HFFc6 (cell line): ENCODE results near the gene NCBP1. TPM values are rescaled to one million over a fixed set of nuclear protein-coding genes. Genes with fewer than 3 reads are reported as not detected.
A peak's percentile ranks its signal among the peaks of the same experiment; 100 is the strongest.
"Not testable (repeated sequence)": the region's sequence is repeated elsewhere in the genome, so short reads cannot be mapped to it uniquely, and the experiment has no call there.

ENCODE experiments used
- DNase-seq: peaks from one replicate; pipeline ENCODE4 v3.0.0-alpha.2; 2018
- H3K27ac Mint-ChIP-seq: 2 replicates; pipeline ENCODE4 v1.8.0; 2020; ENCODE audit warnings: mild to moderate bottlenecking, mixed read lengths
- H3K27me3 Mint-ChIP-seq: 2 replicates; pipeline ENCODE4 v1.8.0; 2021; ENCODE audit warnings: mild to moderate bottlenecking, moderate library complexity, mixed read lengths; ENCODE audit not compliant: insufficient read depth
- H3K36me3 Mint-ChIP-seq: 2 replicates; pipeline ENCODE4 v1.8.0; 2021; ENCODE audit warnings: low read depth, mixed read lengths
- H3K4me1 Mint-ChIP-seq: 2 replicates; pipeline ENCODE4 v1.8.0; 2020; ENCODE audit warnings: low read depth, mixed read lengths
- H3K4me3 Mint-ChIP-seq: 2 replicates; pipeline ENCODE4 v1.8.0; 2020; ENCODE audit warnings: mild to moderate bottlenecking, moderate library complexity, mixed read lengths
- H3K9me3 Mint-ChIP-seq: 2 replicates; pipeline ENCODE4 v1.8.0; 2020; ENCODE audit warnings: mild to moderate bottlenecking, mixed read lengths
- long read RNA-seq: library from polyadenylated mRNA; unstranded; transcript quantifications from one replicate; pipeline ENCODE4 v2.0.0, GENCODE V29; 2019
- total RNA-seq, 6 experiments: library from RNA; stranded (reverse); fragmentation: NEBNext Ultra II Directional; extraction: Animal tissue kit (Norgen Biotek cat#: 25700); gene quantifications; 2 replicates in 1 of 6; 3 replicates in 5 of 6; pipeline ENCODE4 v1.2.3, GENCODE V29; 2021
- TF ChIP-seq, protein P1 (sequence below): fragments of 200-600 bp; sonication (generic); IDR thresholded peaks from 2 replicates; pipeline ENCODE4 v1.5.0; 2021; ENCODE audit warnings: antibody characterized with exemption, mild to moderate bottlenecking

NCBP1 gene, protein sequence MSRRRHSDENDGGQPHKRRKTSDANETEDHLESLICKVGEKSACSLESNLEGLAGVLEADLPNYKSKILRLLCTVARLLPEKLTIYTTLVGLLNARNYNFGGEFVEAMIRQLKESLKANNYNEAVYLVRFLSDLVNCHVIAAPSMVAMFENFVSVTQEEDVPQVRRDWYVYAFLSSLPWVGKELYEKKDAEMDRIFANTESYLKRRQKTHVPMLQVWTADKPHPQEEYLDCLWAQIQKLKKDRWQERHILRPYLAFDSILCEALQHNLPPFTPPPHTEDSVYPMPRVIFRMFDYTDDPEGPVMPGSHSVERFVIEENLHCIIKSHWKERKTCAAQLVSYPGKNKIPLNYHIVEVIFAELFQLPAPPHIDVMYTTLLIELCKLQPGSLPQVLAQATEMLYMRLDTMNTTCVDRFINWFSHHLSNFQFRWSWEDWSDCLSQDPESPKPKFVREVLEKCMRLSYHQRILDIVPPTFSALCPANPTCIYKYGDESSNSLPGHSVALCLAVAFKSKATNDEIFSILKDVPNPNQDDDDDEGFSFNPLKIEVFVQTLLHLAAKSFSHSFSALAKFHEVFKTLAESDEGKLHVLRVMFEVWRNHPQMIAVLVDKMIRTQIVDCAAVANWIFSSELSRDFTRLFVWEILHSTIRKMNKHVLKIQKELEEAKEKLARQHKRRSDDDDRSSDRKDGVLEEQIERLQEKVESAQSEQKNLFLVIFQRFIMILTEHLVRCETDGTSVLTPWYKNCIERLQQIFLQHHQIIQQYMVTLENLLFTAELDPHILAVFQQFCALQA
- 10 to 100 TPM; 36.5 to 46.3 (median 41.2) TPM for total RNA-seq
- long read RNA-seq, full-length matches to known transcripts = 26 of 38 reads
- long read RNA-seq, partial matches to known transcripts = 9 of 38 reads
- long read RNA-seq, other reads (novel, unspliced or antisense) = 3 of 38 reads

DNA sequence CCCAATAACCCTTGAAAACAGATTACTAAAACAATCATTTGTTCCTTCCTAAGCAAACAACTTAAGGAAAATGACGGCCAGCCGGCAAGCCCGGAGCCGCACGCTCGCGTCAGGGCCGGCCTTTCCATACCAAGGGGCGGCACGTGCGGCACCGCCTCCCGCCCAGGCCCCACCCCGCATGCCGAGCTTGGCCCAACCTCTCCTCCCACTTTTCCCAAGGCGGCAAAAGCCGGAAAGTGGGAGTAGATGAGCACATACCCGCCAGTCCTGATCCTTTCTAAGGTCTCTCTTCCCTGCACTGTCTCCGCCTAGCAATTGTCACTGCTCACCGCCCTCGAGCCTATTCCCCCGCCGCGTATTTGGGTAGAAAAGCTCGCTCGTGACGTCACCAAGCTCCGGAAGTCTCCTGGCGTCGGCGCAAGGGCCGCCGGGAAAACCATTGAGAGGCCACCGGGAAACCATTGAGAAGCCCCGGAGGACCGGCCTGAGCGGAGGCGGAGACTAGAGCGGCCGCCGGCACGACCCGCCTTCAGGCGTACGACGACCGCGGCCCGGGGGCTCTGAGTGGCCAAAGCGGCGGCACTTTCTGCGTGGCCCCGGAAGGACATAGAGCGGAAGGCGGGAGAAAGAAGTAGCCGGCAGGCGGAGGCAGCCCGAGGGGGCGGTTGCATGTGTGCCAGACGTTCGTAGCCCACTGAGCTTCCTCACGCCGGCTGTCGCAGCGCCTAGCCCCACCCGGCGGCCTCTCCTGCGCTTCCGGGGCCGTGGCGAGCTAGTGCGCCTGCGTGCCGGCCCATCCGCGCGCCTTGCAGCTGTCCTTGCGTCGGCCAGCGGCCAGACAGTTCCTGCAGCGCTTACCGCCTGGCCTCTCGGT lies at the start of gene NCBP1, which contains the start of gene TSTD2:
Gene NCBP1, plus strand, starts transcription at position 837 of the 874 bp plus-strand sequence. CDS start 61 bp downstream, outside the sequence.
Gene TSTD2, minus strand, starts transcription at position 384 of the 874 bp plus-strand sequence. CDS start 5,806 bp downstream, outside the sequence.
- TF ChIP-seq, protein P1, sequence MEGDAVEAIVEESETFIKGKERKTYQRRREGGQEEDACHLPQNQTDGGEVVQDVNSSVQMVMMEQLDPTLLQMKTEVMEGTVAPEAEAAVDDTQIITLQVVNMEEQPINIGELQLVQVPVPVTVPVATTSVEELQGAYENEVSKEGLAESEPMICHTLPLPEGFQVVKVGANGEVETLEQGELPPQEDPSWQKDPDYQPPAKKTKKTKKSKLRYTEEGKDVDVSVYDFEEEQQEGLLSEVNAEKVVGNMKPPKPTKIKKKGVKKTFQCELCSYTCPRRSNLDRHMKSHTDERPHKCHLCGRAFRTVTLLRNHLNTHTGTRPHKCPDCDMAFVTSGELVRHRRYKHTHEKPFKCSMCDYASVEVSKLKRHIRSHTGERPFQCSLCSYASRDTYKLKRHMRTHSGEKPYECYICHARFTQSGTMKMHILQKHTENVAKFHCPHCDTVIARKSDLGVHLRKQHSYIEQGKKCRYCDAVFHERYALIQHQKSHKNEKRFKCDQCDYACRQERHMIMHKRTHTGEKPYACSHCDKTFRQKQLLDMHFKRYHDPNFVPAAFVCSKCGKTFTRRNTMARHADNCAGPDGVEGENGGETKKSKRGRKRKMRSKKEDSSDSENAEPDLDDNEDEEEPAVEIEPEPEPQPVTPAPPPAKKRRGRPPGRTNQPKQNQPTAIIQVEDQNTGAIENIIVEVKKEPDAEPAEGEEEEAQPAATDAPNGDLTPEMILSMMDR = no peak; the same call in 1 of the 2 replicates
- H3K27me3 Mint-ChIP-seq = peaks cover 2% of the 10 kb centered on the region
- H3K4me1 Mint-ChIP-seq = peaks cover 44% of the 10 kb centered on the region

DNA sequence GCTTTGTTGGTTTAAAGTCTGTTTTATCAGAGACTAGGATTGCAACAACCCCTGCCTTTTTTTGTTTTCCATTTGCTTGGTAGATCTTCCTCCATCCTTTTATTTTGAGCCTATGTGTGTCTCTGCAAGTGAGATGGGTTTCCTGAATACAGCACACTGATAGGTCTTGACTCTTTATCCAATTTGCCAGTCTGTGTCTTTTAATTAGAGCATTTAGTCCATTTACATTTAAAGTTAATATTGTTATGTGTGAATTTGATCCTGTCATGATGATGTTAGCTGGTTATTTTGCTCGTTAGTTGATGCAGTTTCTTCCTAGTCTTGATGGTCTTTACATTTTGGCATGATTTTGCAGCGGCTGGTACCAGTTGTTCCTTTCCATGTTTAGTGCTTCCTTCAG lies 48.8 kb upstream of the NCBP1 start:
- not testable (repeated sequence) for H3K4me1 Mint-ChIP-seq, H3K9me3 Mint-ChIP-seq

More for the DNA sequence above, at the start of gene NCBP1, which contains the start of gene TSTD2:
- DNase-seq = peak; percentile 96
- Mint-ChIP-seq H3K27ac (peak within 1 kb of the TSS; percentile 100), H3K4me3 (peak within 1 kb of the TSS; percentile 96), H3K9me3 (no peaks in the 10 kb centered on the region), H3K36me3 (peaks cover 11% of the 10 kb centered on the region)

DNA sequence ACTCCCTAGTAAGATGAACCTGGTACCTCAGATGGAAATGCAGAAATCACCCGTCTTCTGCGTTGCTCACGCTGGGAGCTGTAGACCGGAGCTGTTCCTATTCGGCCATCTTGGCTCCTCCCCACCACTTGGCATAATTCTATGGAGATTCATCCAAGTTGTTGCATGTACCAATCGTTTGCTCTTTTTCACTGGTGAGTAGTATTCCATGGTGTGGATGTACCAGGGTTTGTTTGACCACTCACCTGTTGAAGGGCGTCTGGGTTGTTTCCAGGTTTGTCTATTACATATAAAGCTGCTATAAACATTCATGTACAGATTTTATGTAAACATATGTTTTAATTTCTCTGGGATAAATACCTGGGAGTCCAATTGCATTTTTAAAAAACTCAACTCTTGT lies 46.7 kb upstream of the NCBP1 start:
- H3K27me3 Mint-ChIP-seq, H3K4me3 Mint-ChIP-seq, DNase-seq, H3K27ac Mint-ChIP-seq, H3K36me3 Mint-ChIP-seq, H3K9me3 Mint-ChIP-seq, H3K4me1 Mint-ChIP-seq: not testable (repeated sequence)

More for the DNA sequence above, 48.8 kb upstream of the NCBP1 start:
- H3K27ac Mint-ChIP-seq, DNase-seq, H3K36me3 Mint-ChIP-seq, H3K4me3 Mint-ChIP-seq, H3K27me3 Mint-ChIP-seq: not testable (repeated sequence)

DNA sequence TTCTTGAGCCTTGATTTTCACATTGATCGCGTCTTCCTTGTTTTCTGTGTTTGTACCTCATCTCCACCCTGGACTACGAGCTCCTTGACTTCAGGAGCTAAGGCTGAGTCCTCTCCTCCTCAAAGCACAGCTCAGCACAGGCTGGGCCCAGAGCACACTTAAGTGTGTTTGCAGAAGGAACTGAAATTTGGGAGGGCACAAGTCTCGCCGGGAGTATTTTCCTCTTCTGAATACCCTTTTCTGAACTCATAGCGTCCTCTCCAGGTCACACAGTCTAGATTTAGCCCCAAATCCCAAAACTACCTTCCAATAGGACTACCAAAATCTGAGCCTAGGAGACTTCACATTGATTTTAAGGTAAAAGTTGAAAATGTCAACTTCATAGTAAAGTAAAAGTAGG lies 42.1 kb upstream of the NCBP1 start:
- Mint-ChIP-seq H3K9me3 (no peaks in the 10 kb centered on the region), H3K4me3 (no peak overlapping the region), H3K36me3 (no peaks in the 10 kb centered on the region), H3K4me1 (0 out of 2 replicates have a peak, but pooled peaks cover 10% of the 10 kb centered on the region), H3K27me3 (peaks cover 12% of the 10 kb centered on the region), H3K27ac (no peak overlapping the region)
- TF ChIP-seq, protein P1 = no peak
- DNase-seq = no peak

DNA sequence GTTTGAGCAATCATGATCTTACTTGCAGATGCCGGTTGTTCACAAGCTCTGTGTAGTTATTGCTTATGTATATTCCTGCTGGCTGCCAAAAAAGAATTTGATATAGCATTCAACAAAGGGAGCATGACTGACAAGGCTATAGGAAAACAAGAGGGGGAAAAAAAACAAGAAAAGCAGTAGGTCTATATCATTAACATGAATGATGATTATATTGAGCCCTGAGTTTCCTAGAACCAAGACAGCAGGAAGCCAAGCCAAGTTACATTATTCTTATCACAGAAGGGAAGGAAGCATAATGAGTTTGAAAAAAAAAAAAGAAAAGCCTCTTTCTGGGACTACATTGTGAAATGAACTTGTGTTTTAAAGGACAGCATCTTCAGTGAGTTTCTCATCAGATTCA lies 41.5 kb upstream of the NCBP1 start:
- 0 out of 2 replicates have a peak, but pooled peaks cover 10% of the 10 kb centered on the region for H3K4me1 Mint-ChIP-seq
- H3K27ac Mint-ChIP-seq = no peak overlapping the region
- H3K4me3 Mint-ChIP-seq = no peak overlapping the region
- no peaks in the 10 kb centered on the region for H3K36me3 Mint-ChIP-seq
- H3K27me3 Mint-ChIP-seq = peaks cover 12% of the 10 kb centered on the region
- no peaks in the 10 kb centered on the region for H3K9me3 Mint-ChIP-seq
- DNase-seq = no peak
- TF ChIP-seq, protein P1 = no peak

DNA sequence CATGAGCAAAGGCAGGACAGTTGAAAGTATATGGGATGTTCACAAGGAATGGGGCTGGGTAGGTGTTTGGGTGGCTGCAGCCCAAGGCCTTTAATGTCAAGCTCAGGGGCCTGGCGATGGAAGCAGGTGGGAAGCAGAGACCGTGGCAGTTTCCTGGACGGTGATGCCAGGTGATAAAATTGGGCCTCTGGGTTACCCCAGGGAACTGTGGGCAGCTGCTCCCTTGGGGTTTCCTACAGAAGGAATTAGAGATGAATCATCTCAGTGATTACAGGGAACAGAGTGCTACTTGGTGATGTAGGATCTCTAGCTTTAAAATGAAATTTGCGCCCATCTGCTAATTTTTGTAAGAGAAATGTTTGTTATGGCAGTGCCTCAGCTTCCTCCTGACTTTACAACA lies 39.7 kb upstream of the NCBP1 start:
- Mint-ChIP-seq H3K4me1 (peaks cover 15% of the 10 kb centered on the region), H3K36me3 (no peaks in the 10 kb centered on the region), H3K27me3 (peaks cover 12% of the 10 kb centered on the region), H3K9me3 (no peaks in the 10 kb centered on the region), H3K4me3 (no peak overlapping the region), H3K27ac (no peak overlapping the region)
- DNase-seq = no peak
- TF ChIP-seq, protein P1 = no peak
